IMR-90 (cell line): Measurements from ENCODE around the gene AJUBA. TPM values are rescaled to one million over a fixed set of nuclear protein-coding genes. Genes with fewer than 3 reads are reported as not detected.
A peak's percentile ranks its signal among the peaks of the same experiment; 100 is the strongest.

Experiments
- ATAC-seq: fragments of 200-7000 bp; cut with Tn5 transposase; 2 replicates; pipeline ENCODE4 v1.9.1; 2020; ENCODE audit warnings: low read depth, mild to moderate bottlenecking, moderate library complexity
- BruUV-seq: library from RNA; stranded (reverse); fragments of 400-500 nt; replicated peaks from 2 replicates; lab custom pipeline; 2021; lab: Mats Ljungman, UMichigan
- CTCF ChIA-PET: fragments of 300-600 bp; formaldehyde crosslinking; extraction: SDS; loops from one replicate; lab custom pipeline; 2021; ENCODE audit warnings: antibody characterized with exemption; lab: Yijun Ruan, JAX
- POLR2A ChIA-PET: fragments of 300-600 bp; sonication (Branson Sonifier 250); formaldehyde crosslinking; loops from one replicate; lab custom pipeline; 2022; ENCODE audit warnings: antibody characterized with exemption; ENCODE audit not compliant: unreplicated experiment; lab: Charles Lee
- DNase-seq: peaks from one replicate; pipeline ENCODE4 v3.0.0; 2013
- H2AFZ ChIP-seq: replicated peaks from 2 replicates; pipeline ENCODE3; 2013; ENCODE audit warnings: low read length, mild to moderate bottlenecking; ENCODE audit not compliant: poor library complexity
- H2AK5ac ChIP-seq: 2 replicates; pipeline ENCODE4 v1.6.1; 2013; ENCODE audit warnings: low read depth, low read length, inconsistent platforms
- H2AK9ac ChIP-seq: replicated peaks from 2 replicates; pipeline ENCODE3; 2013; ENCODE audit warnings: mild to moderate bottlenecking, low read depth, low read length, moderate library complexity; ENCODE audit not compliant: poor library complexity
- H2BK120ac ChIP-seq: 2 replicates; pipeline ENCODE4 v1.6.1; 2013; ENCODE audit warnings: low read depth, low read length, inconsistent platforms
- H2BK15ac ChIP-seq: 3 replicates; pipeline ENCODE4 v1.6.1; 2013; ENCODE audit warnings: low read depth, low read length, inconsistent platforms
- H2BK20ac ChIP-seq: 2 replicates; pipeline ENCODE4 v1.6.1; 2013; ENCODE audit warnings: low read depth, mild to moderate bottlenecking, inconsistent platforms, low read length, moderate library complexity
- H2BK5ac ChIP-seq: 2 replicates; pipeline ENCODE4 v1.6.1; 2013; ENCODE audit warnings: mild to moderate bottlenecking, low read depth, low read length, inconsistent platforms; ENCODE audit not compliant: poor library complexity, severe bottlenecking
- H3K14ac ChIP-seq: replicated peaks from 2 replicates; pipeline ENCODE4 v1.6.1; 2013; ENCODE audit warnings: low read depth, low read length, inconsistent platforms
- H3K18ac ChIP-seq: 2 replicates; pipeline ENCODE4 v1.6.1; 2013; ENCODE audit warnings: low read depth, low read length, control low read depth
- H3K23ac ChIP-seq: 2 replicates; pipeline ENCODE4 v1.6.1; 2013; ENCODE audit warnings: low read depth, low read length, inconsistent platforms
- H3K27ac ChIP-seq: 2 replicates; pipeline ENCODE4 v1.5.1; 2013; ENCODE audit warnings: mild to moderate bottlenecking, control low read depth, low read length; ENCODE audit not compliant: insufficient read depth
- H3K27me3 ChIP-seq: 2 replicates; pipeline ENCODE4 v1.6.1; 2013; ENCODE audit warnings: low read length; ENCODE audit not compliant: control insufficient read depth, insufficient read depth
- H3K36me3 ChIP-seq: 2 replicates; pipeline ENCODE4 v1.6.1; 2013; ENCODE audit warnings: low read length, mixed read lengths; ENCODE audit not compliant: control insufficient read depth, insufficient read depth
- H3K4ac ChIP-seq: 2 replicates; pipeline ENCODE4 v1.6.1; 2013; ENCODE audit warnings: low read depth, low read length, inconsistent platforms
- H3K4me1 ChIP-seq: 2 replicates; pipeline ENCODE4 v1.6.1; 2013; ENCODE audit warnings: low read length, mixed read lengths; ENCODE audit not compliant: control insufficient read depth, insufficient read depth
- H3K4me2 ChIP-seq: 2 replicates; pipeline ENCODE4 v1.6.1; 2013; ENCODE audit warnings: low read depth, mild to moderate bottlenecking, control low read depth, low read length, moderate library complexity
- H3K4me3 ChIP-seq: 2 replicates; pipeline ENCODE4 v1.5.1; 2013; ENCODE audit warnings: low read depth, mild to moderate bottlenecking, control low read depth, low read length, moderate library complexity; ENCODE audit not compliant: insufficient read depth
- H3K56ac ChIP-seq: 2 replicates; pipeline ENCODE4 v1.6.1; 2013; ENCODE audit warnings: low read length, inconsistent platforms; ENCODE audit not compliant: insufficient read depth; ENCODE audit errors: extremely low read depth
- H3K79me1 ChIP-seq, 2 experiments: 2 replicates each; pipeline ENCODE4 v1.6.1; 2013; ENCODE audit warnings: low read length in 2 of 2, inconsistent platforms in 1 of 2, low read depth in 1 of 2
- H3K9ac ChIP-seq: 2 replicates; pipeline ENCODE4 v1.6.1; 2013; ENCODE audit warnings: low read depth, low read length, control low read depth
- H3K9me1 ChIP-seq: 2 replicates; pipeline ENCODE4 v1.6.1; 2013; ENCODE audit warnings: low read length, inconsistent platforms; ENCODE audit not compliant: insufficient read depth
- H3K9me3 ChIP-seq: 2 replicates; pipeline ENCODE4 v1.6.1; 2013; ENCODE audit warnings: low read length; ENCODE audit not compliant: control insufficient read depth, insufficient read depth
- H4K20me1 ChIP-seq: 2 replicates; pipeline ENCODE4 v1.6.1; 2013; ENCODE audit warnings: low read length, inconsistent platforms; ENCODE audit not compliant: insufficient read depth
- H4K5ac ChIP-seq: 2 replicates; pipeline ENCODE4 v1.6.1; 2013; ENCODE audit warnings: mild to moderate bottlenecking, low read depth, low read length, control low read depth
- H4K8ac ChIP-seq, 2 experiments: 2 replicates each; pipeline ENCODE4 v1.6.1; 2013; ENCODE audit warnings: low read depth in 2 of 2, low read length in 2 of 2, control low read depth in 1 of 2, inconsistent platforms in 1 of 2
- H4K91ac ChIP-seq: 2 replicates; pipeline ENCODE4 v1.6.1; 2013; ENCODE audit warnings: low read depth, low read length, inconsistent platforms; ENCODE audit not compliant: insufficient read depth
- CHD1 ChIP-seq: IDR thresholded peaks from 2 replicates; pipeline ENCODE4 v1.6.1; 2012; ENCODE audit warnings: low read depth, low read length, improper control_type of control experiment
- CTCF ChIP-seq: conservative IDR thresholded peaks from 2 replicates; pipeline ENCODE4 v1.5.1; 2012; ENCODE audit warnings: mild to moderate bottlenecking, low read depth, low read length, improper control_type of control experiment
- MAFK ChIP-seq: IDR thresholded peaks from 2 replicates; pipeline ENCODE4 v1.6.1; 2012; ENCODE audit warnings: low read depth, low read length, improper control_type of control experiment
- MXI1 ChIP-seq: IDR thresholded peaks from 2 replicates; pipeline ENCODE4 v1.6.1; 2012; ENCODE audit warnings: low read depth, mild to moderate bottlenecking, low read length, moderate library complexity, borderline replicate concordance
- NFE2L2 ChIP-seq: fragments of 150-350 bp; IDR thresholded peaks from 2 replicates; pipeline ENCODE4 v1.6.1; 2016; ENCODE audit warnings: low read depth, mild to moderate bottlenecking, low read length
- POLR2A ChIP-seq: IDR thresholded peaks from 2 replicates; pipeline ENCODE4 v1.6.1; 2012; ENCODE audit warnings: mild to moderate bottlenecking, low read depth, low read length
- RAD21 ChIP-seq: IDR thresholded peaks from 2 replicates; pipeline ENCODE4 v1.6.1; 2012; ENCODE audit warnings: low read length, improper control_type of control experiment
- RCOR1 ChIP-seq: IDR thresholded peaks from 2 replicates; pipeline ENCODE4 v1.6.1; 2012; ENCODE audit warnings: mild to moderate bottlenecking, low read length, improper control_type of control experiment; ENCODE audit not compliant: insufficient replicate concordance
- RFX5 ChIP-seq: IDR thresholded peaks from 2 replicates; pipeline ENCODE4 v1.8.0; 2012; ENCODE audit warnings: low read depth, mild to moderate bottlenecking, low read length, moderate library complexity
- SMC3 ChIP-seq: fragments of 150-350 bp; IDR thresholded peaks from 2 replicates; pipeline ENCODE4 v1.6.1; 2016; ENCODE audit warnings: low read depth, mild to moderate bottlenecking, antibody characterized with exemption, low read length, moderate library complexity
- WGBS, 2 experiments: methylation state at CpG; one replicate each; pipeline versions ENCODE4 v1.1.5 to v1.1.7; 2013; ENCODE audit warnings: missing lambda C conversion rate in 2 of 2; ENCODE audit not compliant: insufficient read length in 1 of 2; ENCODE audit errors: extremely low coverage in 2 of 2; 5-methylcytosine and 5-hydroxymethylcytosine counted together
- dilution Hi-C: fragments of 300-500 bp; cut with HindIII; formaldehyde crosslinking; loops from one replicate; pipeline ENCODE4 v1.14.3; 2018; ENCODE audit warnings: low sequenced_read_pairs; ENCODE audit not compliant: unreplicated experiment
- in situ Hi-C: fragments of 300-500 bp; cut with MboI; formaldehyde crosslinking; loops from 3 replicates; pipeline ENCODE4 v1.14.3; 2019; ENCODE audit warnings: low sequenced_read_pairs, inconsistent platforms, mixed read lengths
- intact Hi-C: fragments of 100-400 bp; cut with micrococcal nuclease; formaldehyde crosslinking; loops from 2 replicates; pipeline ENCODE4 v1.10.0; 2022
- polyA plus RNA-seq, 3 experiments: library from polyadenylated mRNA; depleted of rRNA; stranded (reverse); fragments of >200 nt; gene quantifications; 2 replicates each; pipeline ENCODE4 v1.2.3, GENCODE V29; 2012; ENCODE audit warnings: low replicate concordance in 1 of 3
- total RNA-seq: library from RNA; depleted of rRNA; stranded (reverse); fragments of >200 nt; gene quantifications from 2 replicates; pipeline ENCODE4 v1.2.3, GENCODE V29; 2012
- TF ChIP-seq, protein P1 (sequence below): fragments of 150-350 bp; IDR thresholded peaks from 2 replicates; pipeline ENCODE4 v1.6.1; 2016; ENCODE audit warnings: low read depth, mild to moderate bottlenecking, low read length, moderate library complexity, borderline replicate concordance

The AJUBA gene
- total and polyA plus RNA-seq, 2 of the 4 experiments (the other 2 are of a cell fraction) = 46.4 to 67.6 TPM

- no peak for TF ChIP-seq RAD21
- TF ChIP-seq NFE2L2 = no peak
- TF ChIP-seq, protein P1, sequence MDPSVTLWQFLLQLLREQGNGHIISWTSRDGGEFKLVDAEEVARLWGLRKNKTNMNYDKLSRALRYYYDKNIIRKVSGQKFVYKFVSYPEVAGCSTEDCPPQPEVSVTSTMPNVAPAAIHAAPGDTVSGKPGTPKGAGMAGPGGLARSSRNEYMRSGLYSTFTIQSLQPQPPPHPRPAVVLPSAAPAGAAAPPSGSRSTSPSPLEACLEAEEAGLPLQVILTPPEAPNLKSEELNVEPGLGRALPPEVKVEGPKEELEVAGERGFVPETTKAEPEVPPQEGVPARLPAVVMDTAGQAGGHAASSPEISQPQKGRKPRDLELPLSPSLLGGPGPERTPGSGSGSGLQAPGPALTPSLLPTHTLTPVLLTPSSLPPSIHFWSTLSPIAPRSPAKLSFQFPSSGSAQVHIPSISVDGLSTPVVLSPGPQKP = no peak
- TF ChIP-seq SMC3 = no peak
- no peak for TF ChIP-seq RCOR1
- no peak for TF ChIP-seq RFX5
- TF ChIP-seq MAFK = no peak
- TF ChIP-seq MXI1 = no peak
- no peak for TF ChIP-seq CTCF
- no peak for TF ChIP-seq CHD1
- no peak for TF ChIP-seq POLR2A
- Histone ChIP-seq H3K27me3 (no peaks in the 10 kb centered on the region), H3K79me1 (peaks cover 14 to 23% of the 10 kb centered on the region in 2 experiments; a peak in 3 of 4 replicates), H2BK120ac (no peak overlapping the region), H3K36me3 (peaks cover 19% of the 10 kb centered on the region), H3K4me1 (peaks cover 11% of the 10 kb centered on the region), H3K56ac (no peak overlapping the region), H3K9me1 (peaks cover 9% of the 10 kb centered on the region), H4K91ac (no peak overlapping the region), H3K4ac (no peak overlapping the region; the same call in 1 of the 2 replicates), H3K27ac (no peak overlapping the region), H3K9ac (no peak overlapping the region), H2BK20ac (no peak overlapping the region), H4K8ac (no peak overlapping the region), H3K9me3 (no peaks in the 10 kb centered on the region), H3K4me3 (no peak overlapping the region), H2BK5ac (peak overlapping the region; percentile 17), H3K4me2 (no peak overlapping the region), H3K18ac (no peak overlapping the region), H3K14ac (0 out of 2 replicates have a peak overlapping the region, but pooled peaks have one; percentile 19), H4K20me1 (peaks cover 15% of the 10 kb centered on the region), H2AFZ (no peak overlapping the region), H2AK9ac (no peak overlapping the region), H2BK15ac (no peak overlapping the region), H4K5ac (no peak overlapping the region), H3K23ac (no peak overlapping the region), H2AK5ac (peak overlapping the region; percentile 3; the same call in 1 of the 2 replicates)
- in situ Hi-C loops = no loop called here
- WGBS, 2 experiments = 53% methylated on average over 2 of the region's 4 CpGs; no CpG with 5 or more reads in 1 of the 2 experiments
- no TSS peak for BruUV-seq
- intact Hi-C loops = no loop called here
- dilution Hi-C loops = no loop called here
- DNase-seq = no peak
- CTCF ChIA-PET = interaction anchor here (1.1 kb wide), 1 partner anchor 44 kb away, joined by 3 read pairs; no protein-coding TSS in a partner anchor
- POLR2A ChIA-PET = no interaction called here
- peak; percentile 50 for ATAC-seq
Measured at GRCh38 chr14:23025151-23025814, 42.9 kb upstream of the AJUBA start.
